WTC11 (cell line): ENCODE results near the gene MYMK. TPM values are rescaled to one million over a fixed set of nuclear protein-coding genes. Genes with fewer than 3 reads are reported as not detected.

Source experiments
- ATAC-seq: fragments of 200-7000 bp; cut with Tn5 transposase; 2 replicates; pipeline ENCODE4 v1.10.0; 2021; ENCODE audit warnings: mild to moderate bottlenecking, moderate library complexity
- CTCF ChIA-PET: fragments of 300-600 bp; sonication (Branson Sonifier 250); formaldehyde crosslinking; loops from one replicate; lab custom pipeline; 2021; ENCODE audit warnings: antibody characterized with exemption; lab: Charles Lee
- POLR2A ChIA-PET: fragments of 350-600 bp; sonication (Branson Sonifier 250); formaldehyde crosslinking; loops from one replicate; lab custom pipeline; 2021; ENCODE audit warnings: antibody characterized with exemption; lab: Charles Lee
- DNase-seq: peaks from one replicate; pipeline ENCODE4 v3.0.0; 2021; ENCODE audit warnings: low spot score
- H3K27ac Mint-ChIP-seq: 2 replicates; pipeline ENCODE4 v1.8.0; 2021; ENCODE audit warnings: mixed read lengths
- H3K27me3 Mint-ChIP-seq: 2 replicates; pipeline ENCODE4 v1.8.0; 2021; ENCODE audit warnings: low read depth, mild to moderate bottlenecking, moderate library complexity, mixed read lengths
- H3K36me3 Mint-ChIP-seq: 2 replicates; pipeline ENCODE4 v1.8.0; 2021; ENCODE audit warnings: mixed read lengths
- H3K4me1 Mint-ChIP-seq: 2 replicates; pipeline ENCODE4 v1.8.0; 2022; ENCODE audit warnings: mixed read lengths
- H3K4me3 Mint-ChIP-seq: 2 replicates; pipeline ENCODE4 v1.8.0; 2021; ENCODE audit warnings: mild to moderate bottlenecking, moderate library complexity, mixed read lengths
- H3K9me3 Mint-ChIP-seq: 2 replicates; pipeline ENCODE4 v1.8.0; 2021; ENCODE audit warnings: mixed read lengths
- CREB1 ChIP-seq: sonication (generic); formaldehyde crosslinking; IDR thresholded peaks from 2 replicates; pipeline ENCODE4 v1.8.0; 2023; ENCODE audit warnings: mild to moderate bottlenecking, missing genetic modification reagents
- PRRX2 ChIP-seq: fragments of 250-450 bp; sonication (Bioruptor Pico); IDR thresholded peaks from 2 replicates; pipeline ENCODE4 v1.8.0; 2021; ENCODE audit warnings: mild to moderate bottlenecking
- SMAD4 ChIP-seq: sonication (generic); formaldehyde crosslinking; IDR thresholded peaks from 2 replicates; pipeline ENCODE4 v1.8.0; 2022; ENCODE audit warnings: mild to moderate bottlenecking, missing genetic modification reagents
- SP1 ChIP-seq: sonication (generic); formaldehyde crosslinking; conservative IDR thresholded peaks from 2 replicates; pipeline ENCODE4 v1.8.1; 2022; ENCODE audit warnings: missing genetic modification reagents
- ZNF138 ChIP-seq: sonication (generic); formaldehyde crosslinking; conservative IDR thresholded peaks from 2 replicates; pipeline ENCODE4 v1.8.1; 2022; ENCODE audit warnings: mild to moderate bottlenecking, moderate library complexity, missing genetic modification reagents
- ZNF219 ChIP-seq: sonication (generic); formaldehyde crosslinking; IDR thresholded peaks from 2 replicates; pipeline ENCODE4 v1.8.0; 2023; ENCODE audit warnings: missing genetic modification reagents, mild to moderate bottlenecking, borderline replicate concordance
- total RNA-seq: library from RNA; stranded (reverse); gene quantifications from 3 replicates; pipeline ENCODE4 v1.2.3, GENCODE V29; 2021
- TF ChIP-seq, protein P1 (sequence below): fragments of 250-450 bp; sonication (Bioruptor Pico); IDR thresholded peaks from 2 replicates; pipeline ENCODE4 v1.9.0; 2021; ENCODE audit warnings: moderate library complexity, mild to moderate bottlenecking, inconsistent platforms, borderline replicate concordance
- TF ChIP-seq, protein P2 (sequence below): sonication (generic); formaldehyde crosslinking; conservative IDR thresholded peaks from 2 replicates; pipeline ENCODE4 v1.8.1; 2022; ENCODE audit warnings: mild to moderate bottlenecking, missing genetic modification reagents
- TF ChIP-seq, protein P3 (sequence below): fragments of 250-450 bp; sonication (Bioruptor Pico); IDR thresholded peaks from 2 replicates; pipeline ENCODE4 v1.9.0; 2021; ENCODE audit warnings: mild to moderate bottlenecking
- TF ChIP-seq, protein P4 (sequence below): sonication (generic); formaldehyde crosslinking; IDR thresholded peaks from 2 replicates; pipeline ENCODE4 v1.8.0; 2022; ENCODE audit warnings: missing genetic modification reagents
- TF ChIP-seq, protein P5 (sequence below): sonication (generic); formaldehyde crosslinking; IDR thresholded peaks from 2 replicates; pipeline ENCODE4 v1.8.1; 2022; ENCODE audit warnings: low read depth, mild to moderate bottlenecking, moderate library complexity, missing genetic modification reagents, borderline replicate concordance
- TF ChIP-seq, protein P6 (sequence below): sonication (generic); formaldehyde crosslinking; IDR thresholded peaks from 2 replicates; pipeline ENCODE4 v1.8.0; 2023; ENCODE audit warnings: mild to moderate bottlenecking, missing genetic modification reagents

The MYMK gene
- total RNA-seq, 1 experiment from 2014 or later, result not detected

DNA sequence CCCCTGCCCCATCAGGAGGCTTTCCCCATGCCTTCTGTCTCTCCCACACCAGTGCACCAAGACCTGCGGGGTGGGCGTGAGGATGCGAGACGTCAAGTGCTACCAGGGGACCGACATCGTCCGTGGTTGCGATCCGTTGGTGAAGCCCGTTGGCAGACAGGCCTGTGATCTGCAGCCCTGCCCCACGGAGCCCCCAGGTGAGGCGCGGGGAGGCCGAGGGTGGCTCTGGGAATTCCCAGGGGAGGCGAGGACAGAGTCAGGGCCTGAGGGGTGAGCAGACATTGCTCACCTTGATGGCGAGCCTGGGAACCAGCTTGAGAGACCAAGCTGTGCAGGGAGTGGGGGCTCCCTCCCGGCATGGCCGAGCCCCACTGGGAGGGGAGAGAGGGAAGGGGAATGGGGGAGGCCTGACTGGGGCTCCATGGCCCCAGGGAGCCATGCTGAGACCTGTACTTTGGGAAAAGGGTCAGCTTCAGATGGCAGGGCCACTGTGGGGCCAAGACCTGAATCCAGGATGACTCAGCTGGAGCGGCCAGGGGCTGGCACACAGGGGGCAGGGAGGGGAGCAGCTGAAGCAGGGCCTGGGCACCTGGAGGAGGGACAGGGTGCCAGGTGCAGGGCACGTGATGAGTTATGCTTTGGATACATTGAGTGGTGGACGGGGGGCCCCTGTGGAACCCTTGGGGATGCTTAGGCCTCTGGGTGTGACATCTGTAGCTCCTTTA lies 49.2 kb upstream of the MYMK start:
- ATAC-seq, result no peak
- Mint-ChIP-seq H3K36me3 (no peaks in the 10 kb centered on the region), H3K27ac (no peak overlapping the region), H3K4me3 (no peak overlapping the region), H3K27me3 (no peaks in the 10 kb centered on the region), H3K9me3 (no peaks in the 10 kb centered on the region), H3K4me1 (peaks cover 15% of the 10 kb centered on the region)
- TF ChIP-seq ZNF219 (CRISPR knock-in tag) (no peak), PRRX2 (CRISPR knock-in tag) (no peak), CREB1 (CRISPR knock-in tag) (no peak)
- TF ChIP-seq, protein P1, sequence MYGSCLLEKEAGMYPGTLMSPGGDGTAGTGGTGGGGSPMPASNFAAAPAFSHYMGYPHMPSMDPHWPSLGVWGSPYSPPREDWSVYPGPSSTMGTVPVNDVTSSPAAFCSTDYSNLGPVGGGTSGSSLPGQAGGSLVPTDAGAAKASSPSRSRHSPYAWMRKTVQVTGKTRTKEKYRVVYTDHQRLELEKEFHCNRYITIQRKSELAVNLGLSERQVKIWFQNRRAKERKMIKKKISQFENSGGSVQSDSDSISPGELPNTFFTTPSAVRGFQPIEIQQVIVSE (CRISPR knock-in tag), result no peak
- POLR2A ChIA-PET, result no interaction called here
- no peak for DNase-seq
- CTCF ChIA-PET, result interaction anchor here (1.8 kb wide), 1 partner anchor 16 kb away, joined by 6 read pairs; no protein-coding TSS in a partner anchor

DNA sequence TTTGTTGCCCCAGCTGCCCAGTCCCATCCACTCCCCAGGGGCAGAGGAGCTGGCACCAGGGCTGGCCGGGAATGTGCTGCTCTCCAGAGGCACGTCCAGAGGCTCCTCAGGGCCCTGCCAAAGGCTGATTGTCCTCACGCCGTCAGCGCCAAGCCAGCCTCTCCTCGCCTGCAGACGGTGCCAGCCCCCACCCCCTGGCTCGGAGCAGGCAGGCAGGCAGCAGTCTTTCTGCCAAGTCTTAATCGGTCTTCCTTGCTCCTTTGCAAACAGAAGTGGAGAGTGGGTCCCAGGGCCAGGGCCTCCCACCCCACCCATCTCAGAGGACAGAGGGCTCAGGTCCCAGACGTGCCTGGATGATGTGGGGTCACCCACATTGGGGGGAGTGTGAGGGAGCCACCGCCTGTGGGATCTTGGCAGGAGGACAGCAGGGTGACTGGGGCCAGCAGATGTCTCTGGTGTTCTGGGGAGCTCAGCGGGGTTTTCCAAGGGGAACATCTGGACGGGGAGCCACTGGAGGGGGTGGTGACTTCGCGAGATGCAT lies 48.1 kb upstream of the MYMK start:
- H3K9me3 Mint-ChIP-seq, result no peaks in the 10 kb centered on the region
- H3K36me3 Mint-ChIP-seq, result no peaks in the 10 kb centered on the region
- no peak overlapping the region for H3K4me3 Mint-ChIP-seq
- H3K4me1 Mint-ChIP-seq, result peaks cover 12% of the 10 kb centered on the region
- DNase-seq, result no peak
- CTCF ChIA-PET, result interaction anchor here (1.9 kb wide), 1 partner anchor 17 kb away, joined by 6 read pairs; no protein-coding TSS in a partner anchor
- POLR2A ChIA-PET, result no interaction called here
- H3K27ac Mint-ChIP-seq, result peak overlapping the region; percentile 68; the same call in 1 of the 2 replicates
- no peaks in the 10 kb centered on the region for H3K27me3 Mint-ChIP-seq
- no peak for ATAC-seq
- TF ChIP-seq PRRX2 (CRISPR knock-in tag) (no peak), SMAD4 (CRISPR knock-in tag) (no peak), ZNF138 (CRISPR knock-in tag) (no peak), SP1 (CRISPR knock-in tag) (no peak)
- TF ChIP-seq, protein P2, sequence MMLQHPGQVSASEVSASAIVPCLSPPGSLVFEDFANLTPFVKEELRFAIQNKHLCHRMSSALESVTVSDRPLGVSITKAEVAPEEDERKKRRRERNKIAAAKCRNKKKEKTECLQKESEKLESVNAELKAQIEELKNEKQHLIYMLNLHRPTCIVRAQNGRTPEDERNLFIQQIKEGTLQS, result no peak
- TF ChIP-seq, protein P3, sequence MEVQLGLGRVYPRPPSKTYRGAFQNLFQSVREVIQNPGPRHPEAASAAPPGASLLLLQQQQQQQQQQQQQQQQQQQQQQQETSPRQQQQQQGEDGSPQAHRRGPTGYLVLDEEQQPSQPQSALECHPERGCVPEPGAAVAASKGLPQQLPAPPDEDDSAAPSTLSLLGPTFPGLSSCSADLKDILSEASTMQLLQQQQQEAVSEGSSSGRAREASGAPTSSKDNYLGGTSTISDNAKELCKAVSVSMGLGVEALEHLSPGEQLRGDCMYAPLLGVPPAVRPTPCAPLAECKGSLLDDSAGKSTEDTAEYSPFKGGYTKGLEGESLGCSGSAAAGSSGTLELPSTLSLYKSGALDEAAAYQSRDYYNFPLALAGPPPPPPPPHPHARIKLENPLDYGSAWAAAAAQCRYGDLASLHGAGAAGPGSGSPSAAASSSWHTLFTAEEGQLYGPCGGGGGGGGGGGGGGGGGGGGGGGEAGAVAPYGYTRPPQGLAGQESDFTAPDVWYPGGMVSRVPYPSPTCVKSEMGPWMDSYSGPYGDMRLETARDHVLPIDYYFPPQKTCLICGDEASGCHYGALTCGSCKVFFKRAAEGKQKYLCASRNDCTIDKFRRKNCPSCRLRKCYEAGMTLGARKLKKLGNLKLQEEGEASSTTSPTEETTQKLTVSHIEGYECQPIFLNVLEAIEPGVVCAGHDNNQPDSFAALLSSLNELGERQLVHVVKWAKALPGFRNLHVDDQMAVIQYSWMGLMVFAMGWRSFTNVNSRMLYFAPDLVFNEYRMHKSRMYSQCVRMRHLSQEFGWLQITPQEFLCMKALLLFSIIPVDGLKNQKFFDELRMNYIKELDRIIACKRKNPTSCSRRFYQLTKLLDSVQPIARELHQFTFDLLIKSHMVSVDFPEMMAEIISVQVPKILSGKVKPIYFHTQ (CRISPR knock-in tag), result no peak
- TF ChIP-seq, protein P4, sequence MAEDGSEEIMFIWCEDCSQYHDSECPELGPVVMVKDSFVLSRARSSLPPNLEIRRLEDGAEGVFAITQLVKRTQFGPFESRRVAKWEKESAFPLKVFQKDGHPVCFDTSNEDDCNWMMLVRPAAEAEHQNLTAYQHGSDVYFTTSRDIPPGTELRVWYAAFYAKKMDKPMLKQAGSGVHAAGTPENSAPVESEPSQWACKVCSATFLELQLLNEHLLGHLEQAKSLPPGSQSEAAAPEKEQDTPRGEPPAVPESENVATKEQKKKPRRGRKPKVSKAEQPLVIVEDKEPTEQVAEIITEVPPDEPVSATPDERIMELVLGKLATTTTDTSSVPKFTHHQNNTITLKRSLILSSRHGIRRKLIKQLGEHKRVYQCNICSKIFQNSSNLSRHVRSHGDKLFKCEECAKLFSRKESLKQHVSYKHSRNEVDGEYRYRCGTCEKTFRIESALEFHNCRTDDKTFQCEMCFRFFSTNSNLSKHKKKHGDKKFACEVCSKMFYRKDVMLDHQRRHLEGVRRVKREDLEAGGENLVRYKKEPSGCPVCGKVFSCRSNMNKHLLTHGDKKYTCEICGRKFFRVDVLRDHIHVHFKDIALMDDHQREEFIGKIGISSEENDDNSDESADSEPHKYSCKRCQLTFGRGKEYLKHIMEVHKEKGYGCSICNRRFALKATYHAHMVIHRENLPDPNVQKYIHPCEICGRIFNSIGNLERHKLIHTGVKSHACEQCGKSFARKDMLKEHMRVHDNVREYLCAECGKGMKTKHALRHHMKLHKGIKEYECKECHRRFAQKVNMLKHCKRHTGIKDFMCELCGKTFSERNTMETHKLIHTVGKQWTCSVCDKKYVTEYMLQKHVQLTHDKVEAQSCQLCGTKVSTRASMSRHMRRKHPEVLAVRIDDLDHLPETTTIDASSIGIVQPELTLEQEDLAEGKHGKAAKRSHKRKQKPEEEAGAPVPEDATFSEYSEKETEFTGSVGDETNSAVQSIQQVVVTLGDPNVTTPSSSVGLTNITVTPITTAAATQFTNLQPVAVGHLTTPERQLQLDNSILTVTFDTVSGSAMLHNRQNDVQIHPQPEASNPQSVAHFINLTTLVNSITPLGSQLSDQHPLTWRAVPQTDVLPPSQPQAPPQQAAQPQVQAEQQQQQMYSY (CRISPR knock-in tag), result no peak
- TF ChIP-seq, protein P5, sequence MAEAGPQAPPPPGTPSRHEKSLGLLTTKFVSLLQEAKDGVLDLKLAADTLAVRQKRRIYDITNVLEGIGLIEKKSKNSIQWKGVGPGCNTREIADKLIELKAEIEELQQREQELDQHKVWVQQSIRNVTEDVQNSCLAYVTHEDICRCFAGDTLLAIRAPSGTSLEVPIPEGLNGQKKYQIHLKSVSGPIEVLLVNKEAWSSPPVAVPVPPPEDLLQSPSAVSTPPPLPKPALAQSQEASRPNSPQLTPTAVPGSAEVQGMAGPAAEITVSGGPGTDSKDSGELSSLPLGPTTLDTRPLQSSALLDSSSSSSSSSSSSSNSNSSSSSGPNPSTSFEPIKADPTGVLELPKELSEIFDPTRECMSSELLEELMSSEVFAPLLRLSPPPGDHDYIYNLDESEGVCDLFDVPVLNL (CRISPR knock-in tag), result no peak
- TF ChIP-seq, protein P6, sequence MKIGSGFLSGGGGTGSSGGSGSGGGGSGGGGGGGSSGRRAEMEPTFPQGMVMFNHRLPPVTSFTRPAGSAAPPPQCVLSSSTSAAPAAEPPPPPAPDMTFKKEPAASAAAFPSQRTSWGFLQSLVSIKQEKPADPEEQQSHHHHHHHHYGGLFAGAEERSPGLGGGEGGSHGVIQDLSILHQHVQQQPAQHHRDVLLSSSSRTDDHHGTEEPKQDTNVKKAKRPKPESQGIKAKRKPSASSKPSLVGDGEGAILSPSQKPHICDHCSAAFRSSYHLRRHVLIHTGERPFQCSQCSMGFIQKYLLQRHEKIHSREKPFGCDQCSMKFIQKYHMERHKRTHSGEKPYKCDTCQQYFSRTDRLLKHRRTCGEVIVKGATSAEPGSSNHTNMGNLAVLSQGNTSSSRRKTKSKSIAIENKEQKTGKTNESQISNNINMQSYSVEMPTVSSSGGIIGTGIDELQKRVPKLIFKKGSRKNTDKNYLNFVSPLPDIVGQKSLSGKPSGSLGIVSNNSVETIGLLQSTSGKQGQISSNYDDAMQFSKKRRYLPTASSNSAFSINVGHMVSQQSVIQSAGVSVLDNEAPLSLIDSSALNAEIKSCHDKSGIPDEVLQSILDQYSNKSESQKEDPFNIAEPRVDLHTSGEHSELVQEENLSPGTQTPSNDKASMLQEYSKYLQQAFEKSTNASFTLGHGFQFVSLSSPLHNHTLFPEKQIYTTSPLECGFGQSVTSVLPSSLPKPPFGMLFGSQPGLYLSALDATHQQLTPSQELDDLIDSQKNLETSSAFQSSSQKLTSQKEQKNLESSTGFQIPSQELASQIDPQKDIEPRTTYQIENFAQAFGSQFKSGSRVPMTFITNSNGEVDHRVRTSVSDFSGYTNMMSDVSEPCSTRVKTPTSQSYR, result no peak
